Right cardiac atrium (tissue), 5 donors: ENCODE data around the gene IL18RAP. TPM values are rescaled to one million over a fixed set of nuclear protein-coding genes. Genes with fewer than 3 reads are reported as not detected.

Experiments used
- ATAC-seq, 2 donors: fragments of 200-7000 bp; cut with Tn5 transposase; one replicate each; pipeline versions ENCODE4 v1.8.0 to v1.9.1; 2020; ENCODE audit warnings: moderate library complexity in 2 of 2, mild to moderate bottlenecking in 1 of 2
- DNase-seq, 3 donors: peaks; one replicate each; pipeline ENCODE4 v3.0.0-alpha.2; 2020
- H3K27ac ChIP-seq: one replicate; pipeline ENCODE4 v1.5.1; 2013; ENCODE audit warnings: mild to moderate bottlenecking, low read length, control low read depth, moderate library complexity
- H3K27me3 ChIP-seq: one replicate; pipeline ENCODE4 v1.6.1; 2013; ENCODE audit not compliant: control insufficient read depth, insufficient read depth
- H3K4me1 ChIP-seq: one replicate; pipeline ENCODE4 v1.6.1; 2013; ENCODE audit warnings: low read length; ENCODE audit not compliant: control insufficient read depth, insufficient read depth
- H3K4me3 ChIP-seq: one replicate; pipeline ENCODE4 v1.5.1; 2013; ENCODE audit warnings: low read length, control low read depth
- H3K9me3 ChIP-seq: one replicate; pipeline ENCODE4 v1.6.1; 2013; ENCODE audit warnings: low read length; ENCODE audit not compliant: control insufficient read depth
- WGBS: extraction: QIAGEN DNeasy Blood & Tissue Kit; methylation state at CpG from one replicate; pipeline ENCODE4 v1.1.7; 2013; 5-methylcytosine and 5-hydroxymethylcytosine counted together
- intact Hi-C, 4 donors: fragments of 100-400 bp; cut with DNase I; formaldehyde crosslinking; loops; one replicate each; pipeline versions ENCODE4 v1.11.0 to v1.14.0; 2022 to 2023
- long read RNA-seq, 4 donors: library from polyadenylated mRNA; unstranded; transcript quantifications; one replicate each; pipeline ENCODE4 v2.0.0, GENCODE V29; 2020 to 2021
- polyA plus RNA-seq: library from polyadenylated mRNA; stranded (reverse); fragments of 200-250 nt; gene quantifications from one replicate; pipeline ENCODE4 v1.2.3, GENCODE V29; 2013
- total RNA-seq, 4 donors: library from RNA; stranded (reverse); fragmentation: NEBNext Ultra II Directional; extraction: Animal tissue kit (Norgen Biotek cat#: 25700); gene quantifications; one replicate each; pipeline ENCODE4 v1.2.1, GENCODE V29; 2021
- donor health status: healthy with polysubstance abuse.
- donor health status: DM: no; HTN: yes; CAD: no.
- donor health status: DM: no; HTN: no; CAD: no.
- donor health status: DM: no; HTN: yes; CAD: no; lungs with severe emphysema.
- donor health status: DM: yes; HTN: yes; CAD: no.

Gene IL18RAP
- total RNA-seq (under 1 TPM; 0.23 to 0.92 (median 0.58) TPM), polyA plus RNA-seq (0.18 TPM)
- long read RNA-seq, donor 1, result 0 reads
- long read RNA-seq, donor 2, result 0 reads
- long read RNA-seq, donor 3, result 0 reads
- long read RNA-seq, donor 4, result 0 reads

DNA sequence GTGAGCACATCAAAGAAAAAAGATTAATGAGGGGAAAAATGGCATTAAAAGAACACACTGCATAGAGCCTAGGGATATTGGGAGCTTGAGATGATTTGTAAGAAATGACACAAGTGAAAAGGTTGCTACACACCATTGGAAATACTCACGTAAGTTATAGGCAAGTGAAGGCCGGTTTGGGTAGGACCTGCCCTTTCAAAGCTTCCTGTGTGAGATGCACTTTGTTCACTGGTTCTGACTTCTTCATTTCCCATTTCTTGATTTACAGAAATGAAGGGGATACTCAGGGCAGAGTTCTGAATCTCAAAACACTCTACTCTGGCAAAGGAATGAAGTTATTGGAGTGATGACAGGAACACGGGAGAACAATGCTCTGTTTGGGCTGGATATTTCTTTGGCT, at the start of gene IL18RAP:
Gene IL18RAP, plus strand, starts transcription at position 251 of the 400 bp plus-strand sequence. Its CDS starts 118 bp downstream, at position 369.
- DNase-seq (no peak), ATAC-seq (no peak)
- Histone ChIP-seq H3K4me3 (no peak within 1 kb of the TSS), H3K27ac (no peak within 1 kb of the TSS), H3K9me3 (no peaks in the 10 kb centered on the region), H3K27me3 (no peaks in the 10 kb centered on the region), H3K4me1 (no peaks in the 10 kb centered on the region)
- intact Hi-C loops, result no loop called here
- 69% methylated on average over 3 of the region's 3 CpGs for WGBS

GRCh38 chr2:102376052-102376591, 46.8 kb upstream of the IL18RAP start:
- Histone ChIP-seq H3K27ac (no peak overlapping the region), H3K9me3 (no peaks in the 10 kb centered on the region), H3K4me3 (no peak overlapping the region), H3K27me3 (no peaks in the 10 kb centered on the region), H3K4me1 (no peaks in the 10 kb centered on the region)
- ATAC-seq, result no peak
- intact Hi-C loops, result no loop called here
- no peak for DNase-seq
- 70% methylated on average over 1 of the region's 1 CpG for WGBS

- no peak overlapping the region for H3K27ac ChIP-seq
Measured at GRCh38 chr2:102383722-102384121, 39.2 kb upstream of the IL18RAP start.

GRCh38 chr2:102385522-102385921, 37.4 kb upstream of the IL18RAP start:
- 87% methylated on average over 1 of the region's 1 CpG for WGBS
- ATAC-seq (no peak), DNase-seq (no peak)
- Histone ChIP-seq H3K9me3 (peaks cover 3% of the 10 kb centered on the region), H3K4me1 (no peaks in the 10 kb centered on the region), H3K4me3 (no peak overlapping the region), H3K27me3 (no peaks in the 10 kb centered on the region), H3K27ac (no peak overlapping the region)
- intact Hi-C loops, result no loop called here

More at GRCh38 chr2:102383722-102384121, 39.2 kb upstream of the IL18RAP start:
- ATAC-seq (no peak), DNase-seq (no peak)
- Histone ChIP-seq H3K9me3 (peaks cover 3% of the 10 kb centered on the region), H3K4me3 (no peak overlapping the region), H3K27me3 (no peaks in the 10 kb centered on the region), H3K4me1 (no peaks in the 10 kb centered on the region)
- intact Hi-C loops, result no loop called here

DNA sequence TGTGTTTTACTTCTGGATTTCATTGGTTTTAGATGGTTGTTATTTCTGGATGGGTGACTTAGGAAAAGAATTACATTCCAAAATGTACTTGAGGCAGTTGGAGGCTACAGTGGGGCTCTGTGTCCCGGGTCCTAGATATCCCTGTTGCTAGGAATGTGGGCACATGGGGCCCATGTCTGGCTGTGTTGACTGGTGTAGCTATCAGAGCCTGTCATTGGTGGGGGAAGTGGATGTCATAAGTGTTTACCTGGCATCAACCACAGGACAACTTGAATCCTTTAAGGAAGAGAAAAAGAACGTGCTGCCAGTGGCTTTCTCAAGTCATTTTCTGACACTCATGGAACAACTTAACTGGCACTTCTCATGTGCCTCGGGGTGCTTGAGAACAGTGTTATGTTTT, 37.0 kb upstream of the IL18RAP start:
- no peak for DNase-seq
- Histone ChIP-seq H3K27me3 (no peaks in the 10 kb centered on the region), H3K27ac (no peak overlapping the region), H3K9me3 (peaks cover 3% of the 10 kb centered on the region), H3K4me1 (no peaks in the 10 kb centered on the region), H3K4me3 (no peak overlapping the region)
- ATAC-seq, result no peak
- WGBS, result 87% methylated on average over 3 of the region's 3 CpGs
- intact Hi-C loops, result no loop called here

- WGBS, result 89% methylated on average over 3 of the region's 3 CpGs
- H3K4me1 ChIP-seq, result no peaks in the 10 kb centered on the region
- ATAC-seq (no peak), DNase-seq (no peak)
- peaks cover 3% of the 10 kb centered on the region for H3K9me3 ChIP-seq
- H3K4me3 ChIP-seq, result no peak overlapping the region
- H3K27ac ChIP-seq, result no peak overlapping the region
- intact Hi-C loops, result no loop called here
- no peaks in the 10 kb centered on the region for H3K27me3 ChIP-seq
Measured at GRCh38 chr2:102386867-102387541, 36.0 kb upstream of the IL18RAP start.

DNA sequence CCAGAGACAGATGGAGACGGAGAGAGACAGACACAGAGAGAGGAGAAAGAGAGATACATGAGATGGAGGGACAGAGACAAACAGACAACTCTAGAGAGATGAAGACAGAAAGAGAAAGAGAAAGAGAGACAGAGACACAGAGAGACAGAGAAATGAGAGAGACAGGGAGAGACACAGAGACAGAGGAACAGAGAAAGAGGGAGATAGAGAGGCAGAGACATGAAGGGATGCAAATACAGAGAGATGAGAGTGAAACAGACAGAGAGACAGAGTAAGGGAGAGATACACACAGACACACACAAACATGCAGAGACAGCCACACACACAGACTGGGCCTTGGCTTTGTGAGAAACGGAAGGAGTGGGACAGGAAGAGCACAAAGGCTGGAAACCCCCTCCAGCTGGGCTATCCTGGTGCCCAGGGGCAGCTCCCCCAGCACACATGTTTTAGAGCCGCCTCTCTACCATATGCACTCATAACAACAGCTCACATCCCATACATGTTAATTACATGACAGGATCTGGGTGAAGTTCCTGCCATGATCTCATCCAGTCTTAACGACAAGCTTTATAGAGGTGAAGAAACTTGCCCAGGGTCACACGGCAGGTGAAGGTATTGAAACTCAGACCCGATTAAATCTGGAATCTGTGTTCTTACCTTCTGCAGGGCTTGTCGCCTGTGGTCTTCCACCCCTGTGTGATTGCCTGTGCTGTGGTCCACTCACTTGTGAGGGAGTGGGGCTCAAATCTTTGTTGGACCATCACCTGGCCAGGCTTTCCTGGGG, 35.0 kb upstream of the IL18RAP start:
- no peak overlapping the region for H3K27ac ChIP-seq
- ATAC-seq (no peak), DNase-seq (no peak)
- no peaks in the 10 kb centered on the region for H3K27me3 ChIP-seq
- intact Hi-C loops, result no loop called here
- peaks cover 3% of the 10 kb centered on the region for H3K9me3 ChIP-seq
- H3K4me1 ChIP-seq, result no peaks in the 10 kb centered on the region
- H3K4me3 ChIP-seq, result no peak overlapping the region
- WGBS, result 89% methylated on average over 7 of the region's 7 CpGs

GRCh38 chr2:102391565-102391964, 31.4 kb upstream of the IL18RAP start:
- H3K4me1 ChIP-seq, result no peaks in the 10 kb centered on the region
- H3K9me3 ChIP-seq, result no peaks in the 10 kb centered on the region
- H3K4me3 ChIP-seq, result no peak overlapping the region
- intact Hi-C loops, result no loop called here
- no peak overlapping the region for H3K27ac ChIP-seq
- ATAC-seq, result no peak
- no peaks in the 10 kb centered on the region for H3K27me3 ChIP-seq
- 78% methylated on average over 2 of the region's 2 CpGs for whole genome bisulfite sequencing
- no peak for DNase-seq

DNA sequence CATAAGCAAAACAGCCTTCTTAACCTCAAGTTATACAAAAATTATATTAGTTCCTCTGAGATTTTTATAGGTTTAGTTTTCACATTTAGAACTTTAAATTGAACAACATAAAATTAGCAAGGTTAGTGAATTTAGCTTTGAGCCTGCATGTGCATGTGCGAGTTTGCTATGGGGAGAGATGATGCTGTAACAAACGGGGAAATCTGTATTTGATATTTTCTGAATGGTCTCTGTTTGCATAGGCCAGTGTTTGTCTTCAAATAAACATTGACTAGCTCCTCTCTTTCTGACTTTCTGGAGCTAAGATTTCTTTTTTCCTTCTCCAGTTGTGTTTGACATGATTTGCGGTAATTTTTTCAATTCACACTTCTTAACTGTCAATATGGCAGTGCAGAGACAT, 30.9 kb upstream of the IL18RAP start:
- Histone ChIP-seq H3K27me3 (no peaks in the 10 kb centered on the region), H3K9me3 (no peaks in the 10 kb centered on the region), H3K4me3 (no peak overlapping the region), H3K4me1 (no peaks in the 10 kb centered on the region), H3K27ac (no peak overlapping the region)
- no peak for ATAC-seq
- intact Hi-C loops, result no loop called here
- 77% methylated on average over 3 of the region's 3 CpGs for WGBS
- no peak for DNase-seq

GRCh38 chr2:102392942-102393341, 30.0 kb upstream of the IL18RAP start:
- 30% methylated on average over 1 of the region's 1 CpG for WGBS
- no peak for ATAC-seq
- no peak overlapping the region for H3K4me3 ChIP-seq
- H3K27ac ChIP-seq, result no peak overlapping the region
- DNase-seq, result no peak
- no peaks in the 10 kb centered on the region for H3K27me3 ChIP-seq
- H3K9me3 ChIP-seq, result no peaks in the 10 kb centered on the region
- intact Hi-C loops, result no loop called here
- no peaks in the 10 kb centered on the region for H3K4me1 ChIP-seq

DNA sequence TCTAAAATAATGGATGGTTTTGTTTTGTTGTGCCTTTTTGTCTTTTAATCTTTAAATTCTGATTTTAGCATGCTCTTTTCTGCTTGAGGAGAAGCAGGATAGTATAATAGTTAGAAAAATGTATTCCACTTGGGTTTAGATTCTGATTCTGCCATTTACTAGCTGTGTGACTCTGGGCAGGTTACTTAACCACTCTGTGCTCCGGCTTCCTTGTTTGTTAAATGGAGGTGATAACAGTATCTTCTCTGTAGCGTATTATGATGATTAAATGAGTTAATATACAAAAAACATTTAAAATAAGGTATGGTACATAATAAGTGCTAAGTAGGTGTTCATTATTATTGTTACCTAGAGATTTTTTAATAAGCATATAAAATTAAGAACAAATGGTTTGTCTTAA, 26.9 kb upstream of the IL18RAP start:
- H3K9me3 ChIP-seq, result no peaks in the 10 kb centered on the region
- intact Hi-C loops, result no loop called here
- no peak for ATAC-seq
- DNase-seq, result no peak
- no peak overlapping the region for H3K27ac ChIP-seq
- no peaks in the 10 kb centered on the region for H3K27me3 ChIP-seq
- no peak overlapping the region for H3K4me3 ChIP-seq
- no peaks in the 10 kb centered on the region for H3K4me1 ChIP-seq
- 65% methylated on average over 2 of the region's 2 CpGs for WGBS
